Endothelial cell (in vitro differentiated cells): ENCODE measurements around the gene CDX1. TPM values are rescaled to one million over a fixed set of nuclear protein-coding genes. Genes with fewer than 3 reads are reported as not detected.

Experiments used
- DNase-seq: peaks from one replicate; pipeline ENCODE4 v3.0.0; 2021; ENCODE audit warnings: low spot score
- H3K27ac Mint-ChIP-seq: one replicate; pipeline ENCODE4 v1.8.0; 2021; ENCODE audit warnings: mixed read lengths, inconsistent platforms; ENCODE audit not compliant: unreplicated experiment
- H3K27me3 Mint-ChIP-seq: one replicate; pipeline ENCODE4 v1.8.0; 2021; ENCODE audit warnings: mild to moderate bottlenecking, moderate library complexity, mixed read lengths, inconsistent platforms; ENCODE audit not compliant: unreplicated experiment
- H3K36me3 Mint-ChIP-seq: one replicate; pipeline ENCODE4 v1.8.0; 2021; ENCODE audit warnings: mild to moderate bottlenecking, low read depth, mixed read lengths, inconsistent platforms; ENCODE audit not compliant: unreplicated experiment
- H3K4me1 Mint-ChIP-seq: one replicate; pipeline ENCODE4 v1.8.0; 2021; ENCODE audit warnings: mild to moderate bottlenecking, mixed read lengths, inconsistent platforms; ENCODE audit not compliant: unreplicated experiment
- H3K4me3 Mint-ChIP-seq: one replicate; pipeline ENCODE4 v1.8.0; 2021; ENCODE audit warnings: mild to moderate bottlenecking, mixed read lengths, inconsistent platforms; ENCODE audit not compliant: unreplicated experiment
- H3K9me3 Mint-ChIP-seq: one replicate; pipeline ENCODE4 v1.8.0; 2021; ENCODE audit warnings: mixed read lengths, inconsistent platforms; ENCODE audit not compliant: unreplicated experiment
- total RNA-seq: library from RNA; stranded (reverse); fragmentation: NEBNext Ultra II Directional; extraction: Animal tissue kit (Norgen Biotek cat#: 25700); gene quantifications from one replicate; pipeline ENCODE4 v1.2.1, GENCODE V29; 2021; ENCODE audit not compliant: unreplicated experiment
- TF ChIP-seq, protein P1 (sequence below): fragments of 200-600 bp; sonication (generic); IDR thresholded peaks from one replicate; pipeline ENCODE4 v1.5.0; 2021; ENCODE audit warnings: antibody characterized with exemption; ENCODE audit not compliant: unreplicated experiment

CDX1 gene
- total RNA-seq, 1 donor from 2014 or later, result 0.59 TPM

GRCh38 chr5:150120062-150120441 is 46.5 kb upstream of the CDX1 start:
- H3K9me3 Mint-ChIP-seq, result no peaks in the 10 kb centered on the region
- peaks cover 3% of the 10 kb centered on the region for H3K36me3 Mint-ChIP-seq
- peaks cover 9% of the 10 kb centered on the region for H3K27me3 Mint-ChIP-seq
- H3K4me3 Mint-ChIP-seq, result no peak overlapping the region
- H3K27ac Mint-ChIP-seq, result no peak overlapping the region
- no peak for DNase-seq
- TF ChIP-seq, protein P1, sequence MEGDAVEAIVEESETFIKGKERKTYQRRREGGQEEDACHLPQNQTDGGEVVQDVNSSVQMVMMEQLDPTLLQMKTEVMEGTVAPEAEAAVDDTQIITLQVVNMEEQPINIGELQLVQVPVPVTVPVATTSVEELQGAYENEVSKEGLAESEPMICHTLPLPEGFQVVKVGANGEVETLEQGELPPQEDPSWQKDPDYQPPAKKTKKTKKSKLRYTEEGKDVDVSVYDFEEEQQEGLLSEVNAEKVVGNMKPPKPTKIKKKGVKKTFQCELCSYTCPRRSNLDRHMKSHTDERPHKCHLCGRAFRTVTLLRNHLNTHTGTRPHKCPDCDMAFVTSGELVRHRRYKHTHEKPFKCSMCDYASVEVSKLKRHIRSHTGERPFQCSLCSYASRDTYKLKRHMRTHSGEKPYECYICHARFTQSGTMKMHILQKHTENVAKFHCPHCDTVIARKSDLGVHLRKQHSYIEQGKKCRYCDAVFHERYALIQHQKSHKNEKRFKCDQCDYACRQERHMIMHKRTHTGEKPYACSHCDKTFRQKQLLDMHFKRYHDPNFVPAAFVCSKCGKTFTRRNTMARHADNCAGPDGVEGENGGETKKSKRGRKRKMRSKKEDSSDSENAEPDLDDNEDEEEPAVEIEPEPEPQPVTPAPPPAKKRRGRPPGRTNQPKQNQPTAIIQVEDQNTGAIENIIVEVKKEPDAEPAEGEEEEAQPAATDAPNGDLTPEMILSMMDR, result no peak
- H3K4me1 Mint-ChIP-seq, result peaks cover 5% of the 10 kb centered on the region

DNA sequence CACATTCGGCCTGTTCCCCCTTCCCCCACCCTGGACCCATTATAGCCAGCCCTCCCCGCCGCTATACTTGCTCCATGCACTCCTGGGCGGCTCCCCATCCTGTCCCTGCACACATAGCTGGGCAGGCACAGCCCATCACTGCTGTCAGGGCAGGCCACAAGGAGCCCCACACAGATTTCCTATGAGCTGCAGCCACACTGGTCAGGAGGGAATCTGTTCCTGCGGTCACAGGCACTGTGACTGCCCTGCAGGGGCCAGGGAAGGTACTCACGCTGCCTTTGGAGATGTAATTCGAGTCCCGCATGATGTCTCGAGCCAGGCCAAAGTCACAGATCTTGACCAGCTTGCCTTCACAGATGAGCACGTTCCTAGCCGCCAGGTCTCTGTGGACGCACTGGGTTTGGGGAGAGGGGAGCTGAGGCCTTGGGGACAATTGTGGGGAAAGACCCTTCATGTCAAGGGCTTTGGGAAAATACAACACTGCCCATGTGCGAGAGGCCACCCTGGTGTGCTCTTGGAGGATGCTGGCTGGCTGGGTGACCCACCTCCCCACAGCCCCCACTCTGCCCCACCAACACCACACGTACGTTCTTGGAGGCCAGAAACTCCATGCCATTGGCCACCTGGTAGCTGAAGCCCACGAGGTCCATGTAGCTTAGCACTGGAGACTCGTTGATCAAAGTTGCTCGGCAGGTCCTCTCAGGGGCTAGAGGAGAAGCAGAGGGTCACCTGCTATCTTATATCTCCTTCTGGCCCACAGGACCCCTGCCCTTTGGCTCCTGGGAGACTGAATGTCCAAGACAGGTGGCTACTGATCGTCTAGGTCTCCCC is 45.7 kb upstream of the CDX1 start:
- H3K4me3 Mint-ChIP-seq, result no peak overlapping the region
- H3K36me3 Mint-ChIP-seq, result peaks cover 3% of the 10 kb centered on the region
- peaks cover 8% of the 10 kb centered on the region for H3K27me3 Mint-ChIP-seq
- TF ChIP-seq, protein P1, result no peak
- DNase-seq, result no peak
- no peaks in the 10 kb centered on the region for H3K9me3 Mint-ChIP-seq
- H3K4me1 Mint-ChIP-seq, result peaks cover 4% of the 10 kb centered on the region
- no peak overlapping the region for H3K27ac Mint-ChIP-seq

GRCh38 chr5:150121448-150122157 is 45.0 kb upstream of the CDX1 start:
- peaks cover 6% of the 10 kb centered on the region for H3K27me3 Mint-ChIP-seq
- DNase-seq, result no peak
- TF ChIP-seq, protein P1, result no peak
- no peaks in the 10 kb centered on the region for H3K9me3 Mint-ChIP-seq
- H3K27ac Mint-ChIP-seq, result no peak overlapping the region
- H3K36me3 Mint-ChIP-seq, result peaks cover 3% of the 10 kb centered on the region
- H3K4me3 Mint-ChIP-seq, result no peak overlapping the region
- H3K4me1 Mint-ChIP-seq, result peaks cover 4% of the 10 kb centered on the region

- TF ChIP-seq, protein P1, result no peak
- no peaks in the 10 kb centered on the region for H3K9me3 Mint-ChIP-seq
- H3K27me3 Mint-ChIP-seq, result peaks cover 6% of the 10 kb centered on the region
- peaks cover 3% of the 10 kb centered on the region for H3K36me3 Mint-ChIP-seq
- H3K4me3 Mint-ChIP-seq, result no peak overlapping the region
- H3K27ac Mint-ChIP-seq, result no peak overlapping the region
- no peak for DNase-seq
- peaks cover 4% of the 10 kb centered on the region for H3K4me1 Mint-ChIP-seq
Observed at GRCh38 chr5:150122158-150122510, 44.4 kb upstream of the CDX1 start.
